ENCODE results near the gene PLEKHG3. TPM values are rescaled to one million over a fixed set of nuclear protein-coding genes. Genes with fewer than 3 reads are reported as not detected.

The PLEKHG3 gene
- total and polyA plus RNA-seq, 12 donors, result 2.7 to 11.7 (median 8.9) TPM

DNA sequence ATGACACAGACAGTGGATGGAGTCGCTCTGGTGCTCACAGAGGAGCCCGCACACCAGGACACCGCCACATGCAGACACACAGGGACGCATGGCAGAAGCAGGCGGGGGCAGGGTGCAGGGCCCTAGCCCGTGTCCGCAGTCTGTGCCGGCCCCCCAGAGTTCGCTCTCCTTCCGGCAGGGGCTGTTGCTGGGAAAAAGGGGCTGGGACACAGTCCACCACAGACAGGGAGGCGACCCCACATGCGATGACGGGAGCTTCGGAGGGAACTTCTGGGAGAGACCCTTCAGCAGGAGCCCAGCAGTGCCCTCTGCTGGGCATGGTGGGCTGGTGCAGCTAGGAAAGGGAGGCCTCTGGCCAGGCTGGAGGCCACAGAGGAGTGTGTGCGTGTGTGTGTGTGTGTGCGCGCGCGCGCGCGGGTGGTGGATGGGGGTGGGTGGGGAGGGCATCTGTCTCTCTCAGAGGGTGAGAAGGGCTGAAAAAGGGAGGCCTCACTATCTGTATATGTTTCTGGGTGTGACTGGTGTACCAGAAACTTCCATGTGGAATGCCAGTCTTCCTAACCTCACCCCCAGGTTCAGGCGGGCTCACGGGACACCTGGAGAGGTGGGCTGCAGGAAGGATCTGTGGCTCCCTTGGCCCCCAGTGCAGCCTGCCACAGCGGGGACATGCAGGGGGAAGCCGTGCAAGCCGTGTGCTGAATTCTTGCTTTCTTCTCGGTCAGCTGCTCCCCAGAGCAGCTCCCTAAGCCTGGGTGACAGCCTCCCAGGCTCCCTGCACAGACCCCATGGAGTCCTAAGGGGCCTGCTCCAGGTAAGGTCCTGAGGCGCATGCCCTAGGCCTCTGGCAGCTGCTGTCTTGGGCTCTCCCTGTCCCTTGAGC, 60.7 kb downstream of the PLEKHG3 start:
- peak; percentile 62 to 86 (median 72) for DNase-seq
- H3K27me3 ChIP-seq, result no peaks in the 10 kb centered on the region
- peaks cover 10 to 37% of the 10 kb centered on the region in 2 donors for H3K4me1 ChIP-seq (replicated peaks in 1 of 2)
- no peaks in the 10 kb centered on the region for H3K36me3 ChIP-seq (replicated peaks in 1 of 2)
- intact Hi-C loops (cut with DNase I), result loop anchor here (5.0 to 10.0 kb wide), 5 partner anchors 88 to 420 kb away; no protein-coding TSS in a partner anchor
- H3K4me3 ChIP-seq, result peak overlapping the region in 1 of 4 donors; percentile 42
- peak overlapping the region in 2 of 5 donors; percentile 75 to 81 for H3K27ac ChIP-seq
- no peaks in the 10 kb centered on the region for H3K9me3 ChIP-seq (replicated peaks in 1 of 3)
- no peak for TF ChIP-seq POLR2A (IDR thresholded peaks at IDR 0.05)
- TF ChIP-seq, protein P1, sequence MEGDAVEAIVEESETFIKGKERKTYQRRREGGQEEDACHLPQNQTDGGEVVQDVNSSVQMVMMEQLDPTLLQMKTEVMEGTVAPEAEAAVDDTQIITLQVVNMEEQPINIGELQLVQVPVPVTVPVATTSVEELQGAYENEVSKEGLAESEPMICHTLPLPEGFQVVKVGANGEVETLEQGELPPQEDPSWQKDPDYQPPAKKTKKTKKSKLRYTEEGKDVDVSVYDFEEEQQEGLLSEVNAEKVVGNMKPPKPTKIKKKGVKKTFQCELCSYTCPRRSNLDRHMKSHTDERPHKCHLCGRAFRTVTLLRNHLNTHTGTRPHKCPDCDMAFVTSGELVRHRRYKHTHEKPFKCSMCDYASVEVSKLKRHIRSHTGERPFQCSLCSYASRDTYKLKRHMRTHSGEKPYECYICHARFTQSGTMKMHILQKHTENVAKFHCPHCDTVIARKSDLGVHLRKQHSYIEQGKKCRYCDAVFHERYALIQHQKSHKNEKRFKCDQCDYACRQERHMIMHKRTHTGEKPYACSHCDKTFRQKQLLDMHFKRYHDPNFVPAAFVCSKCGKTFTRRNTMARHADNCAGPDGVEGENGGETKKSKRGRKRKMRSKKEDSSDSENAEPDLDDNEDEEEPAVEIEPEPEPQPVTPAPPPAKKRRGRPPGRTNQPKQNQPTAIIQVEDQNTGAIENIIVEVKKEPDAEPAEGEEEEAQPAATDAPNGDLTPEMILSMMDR (IDR thresholded peaks at IDR 0.05), result peak; percentile 85 to 95 (median 88)
- WGBS, 4 donors, result 24 to 47% (median 32%) methylated on average over 3 to 29 of the region's 29 CpGs

DNA sequence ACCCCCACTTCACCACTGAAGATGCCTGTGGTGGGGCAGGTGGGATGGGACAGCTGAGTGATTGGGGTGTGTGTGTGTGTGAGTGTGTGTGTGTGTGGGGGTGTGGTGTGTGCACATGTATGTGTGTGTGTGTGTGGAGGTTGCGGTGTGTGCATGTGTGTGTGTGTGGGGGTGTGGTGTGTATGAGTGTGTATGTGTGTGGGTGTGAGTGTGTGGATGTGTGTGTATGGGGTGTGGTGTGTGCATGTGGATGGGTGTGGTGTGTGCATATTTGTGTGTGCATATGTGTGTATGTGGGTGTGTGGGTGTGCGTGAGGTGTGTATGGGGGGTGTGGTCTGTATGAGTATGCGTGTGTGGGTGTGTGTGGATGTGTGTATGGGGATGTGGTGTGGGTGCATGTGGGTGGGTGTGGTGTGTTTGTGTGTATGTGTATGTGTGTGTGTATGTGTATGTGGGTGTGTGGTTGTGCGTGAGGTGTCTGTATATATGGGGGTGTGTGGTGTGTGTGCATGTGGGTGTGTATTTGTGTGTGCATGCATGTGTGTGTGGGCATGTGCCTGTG, 61.6 kb downstream of the PLEKHG3 start:
- H3K9me3 ChIP-seq (replicated peaks in 1 of 3), result no peaks in the 10 kb centered on the region
- intact Hi-C loops (cut with DNase I), result loop anchor here (5.0 to 10.0 kb wide), 4 partner anchors 94 to 421 kb away; no protein-coding TSS in a partner anchor
- TF ChIP-seq POLR2A (IDR thresholded peaks at IDR 0.05), result no peak
- TF ChIP-seq, protein P1 (IDR thresholded peaks at IDR 0.05), result no peak
- H3K27ac ChIP-seq, result no peak overlapping the region
- H3K27me3 ChIP-seq, result no peaks in the 10 kb centered on the region
- DNase-seq, result no peak
- H3K36me3 ChIP-seq (replicated peaks in 1 of 2), result no peaks in the 10 kb centered on the region
- no peak overlapping the region for H3K4me3 ChIP-seq
- H3K4me1 ChIP-seq (replicated peaks in 1 of 2), result peaks cover 10 to 37% of the 10 kb centered on the region in 2 donors
- WGBS, 4 donors, result 94 to 97% (median 95%) methylated on average over 4 of the region's 4 CpGs

DNA sequence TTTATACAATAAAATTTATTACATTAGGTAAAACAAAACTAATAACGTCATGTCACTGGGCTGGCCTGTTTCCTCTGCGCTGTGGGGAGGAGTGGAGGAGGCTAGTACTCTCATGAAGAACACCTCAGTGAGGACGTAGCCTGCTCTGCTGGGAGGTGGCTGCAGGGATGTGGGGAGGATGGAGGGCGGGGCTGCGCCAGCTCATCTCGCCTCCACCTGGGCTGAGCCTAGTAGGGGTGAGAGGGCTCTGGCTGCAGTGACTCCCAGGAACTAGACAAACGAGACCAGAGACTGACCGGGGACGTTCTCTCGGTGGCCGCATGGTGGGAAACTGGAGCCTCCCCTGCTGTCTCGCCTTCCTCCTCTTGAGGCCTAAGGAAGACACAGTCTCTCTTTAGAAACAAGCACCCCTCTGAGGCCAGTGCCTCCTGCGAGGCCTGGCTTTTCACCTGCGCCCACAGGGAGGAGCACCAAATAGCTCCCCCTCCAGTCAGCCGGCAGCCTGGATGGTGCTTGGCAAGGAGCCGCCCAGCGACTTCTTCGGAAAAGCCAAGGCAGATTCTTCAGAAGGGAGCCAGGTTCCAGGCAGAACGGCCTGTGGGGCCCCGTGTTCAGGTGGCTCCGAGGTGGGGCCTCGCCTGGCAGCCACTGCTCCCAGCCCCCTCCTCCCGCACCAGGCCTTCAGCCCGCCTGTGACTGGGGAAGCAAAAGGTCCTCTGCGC, 62.4 kb downstream of the PLEKHG3 start:
- Histone ChIP-seq H3K36me3 (replicated peaks in 1 of 2) (no peaks in the 10 kb centered on the region), H3K27ac (no peak overlapping the region), H3K9me3 (replicated peaks in 1 of 3) (no peaks in the 10 kb centered on the region), H3K4me1 (replicated peaks in 1 of 2) (peaks cover 10 to 31% of the 10 kb centered on the region in 2 donors), H3K27me3 (no peaks in the 10 kb centered on the region), H3K4me3 (no peak overlapping the region)
- no peak for TF ChIP-seq POLR2A (IDR thresholded peaks at IDR 0.05)
- TF ChIP-seq, protein P1 (IDR thresholded peaks at IDR 0.05), result no peak
- no peak for DNase-seq
- WGBS, 4 donors, result 78 to 88% (median 84%) methylated on average over 12 to 25 of the region's 25 CpGs
- intact Hi-C loops (cut with DNase I), result loop anchor here (5.0 to 10.0 kb wide), 4 partner anchors 94 to 422 kb away; no protein-coding TSS in a partner anchor
